CD4-positive, alpha-beta T cell treated with Interleukin-17A for 4 hours (primary cell): ENCODE data around the gene TUBGCP6.

Experiments used
- DNase-seq: peaks from one replicate; pipeline ENCODE4 v3.0.0-alpha.2; 2020; ENCODE audit warnings: mixed read lengths

TUBGCP6 gene

GRCh38 chr22:50244420-50245213 is at the start of gene TUBGCP6:
Gene TUBGCP6 (minus strand): TSS chr22:50245023. CDS start chr22:50244459, 564 bp downstream.
- DNase-seq: peak; percentile 96

- DNase-seq: no peak
These were observed 49.5 kb upstream of the TUBGCP6 start for GRCh38 chr22:50294319-50294656.

- no peak for DNase-seq
These were observed 48.9 kb upstream of the TUBGCP6 start for GRCh38 chr22:50293441-50294318.

- no peak for DNase-seq
These were observed 48.0 kb upstream of the TUBGCP6 start for GRCh38 chr22:50292643-50293440.

GRCh38 chr22:50289942-50290630 is 45.3 kb upstream of the TUBGCP6 start:
- no peak for DNase-seq

GRCh38 chr22:50289151-50289941 is 44.5 kb upstream of the TUBGCP6 start:
- no peak for DNase-seq

GRCh38 chr22:50287731-50288130 is 42.9 kb upstream of the TUBGCP6 start:
- no peak for DNase-seq

- DNase-seq: no peak
These were observed 42.0 kb upstream of the TUBGCP6 start for GRCh38 chr22:50286701-50287318.

GRCh38 chr22:50286275-50286674 is 41.5 kb upstream of the TUBGCP6 start:
- no peak for DNase-seq

- no peak for DNase-seq
These were observed 40.9 kb upstream of the TUBGCP6 start for GRCh38 chr22:50285568-50286229.

GRCh38 chr22:50284479-50284878 is 39.7 kb upstream of the TUBGCP6 start:
- no peak for DNase-seq

GRCh38 chr22:50283821-50284220 is 39.0 kb upstream of the TUBGCP6 start:
- DNase-seq: no peak

GRCh38 chr22:50282361-50283155 is 37.7 kb upstream of the TUBGCP6 start:
- DNase-seq: no peak

GRCh38 chr22:50281957-50282356 is 37.1 kb upstream of the TUBGCP6 start:
- no peak for DNase-seq

- DNase-seq: no peak
These were observed 36.5 kb upstream of the TUBGCP6 start for GRCh38 chr22:50281384-50281760.

- DNase-seq: no peak
These were observed 36.0 kb upstream of the TUBGCP6 start for GRCh38 chr22:50280708-50281383.

- DNase-seq: no peak
These were observed 35.3 kb upstream of the TUBGCP6 start for GRCh38 chr22:50280022-50280707.

GRCh38 chr22:50278956-50279619 is 34.3 kb upstream of the TUBGCP6 start:
- no peak for DNase-seq
